Fibroblast of lung (primary cell): ENCODE data around the gene CAAP1. TPM values are rescaled to one million over a fixed set of nuclear protein-coding genes. Genes with fewer than 3 reads are reported as not detected.

ENCODE experiments used
- DNase-seq, 2 donors: peaks; one replicate each; pipeline versions ENCODE4 v3.0.0 to v3.0.0-alpha.2; 2010; ENCODE audit warnings: low read depth in 2 of 2
- H2AFZ ChIP-seq: 2 replicates; pipeline ENCODE4 v1.5.1; 2012; ENCODE audit warnings: low read length, control low read depth, inconsistent platforms
- H3K27ac ChIP-seq: 2 replicates; pipeline ENCODE4 v1.5.1; 2011; ENCODE audit warnings: low read length, control low read depth; ENCODE audit not compliant: insufficient read depth
- H3K27me3 ChIP-seq: 2 replicates; pipeline ENCODE4 v1.5.1; 2011; ENCODE audit warnings: mild to moderate bottlenecking, low read length; ENCODE audit not compliant: control insufficient read depth, insufficient read depth
- H3K36me3 ChIP-seq: 2 replicates; pipeline ENCODE4 v1.5.1; 2011; ENCODE audit warnings: low read length; ENCODE audit not compliant: control insufficient read depth, insufficient read depth
- H3K4me1 ChIP-seq: 2 replicates; pipeline ENCODE4 v1.5.1; 2011; ENCODE audit warnings: low read length; ENCODE audit not compliant: control insufficient read depth, insufficient read depth; ENCODE audit errors: extremely low read depth
- H3K4me2 ChIP-seq: 2 replicates; pipeline ENCODE4 v1.5.1; 2011; ENCODE audit warnings: low read length, control low read depth; ENCODE audit not compliant: insufficient read depth; ENCODE audit errors: extremely low read depth
- H3K4me3 ChIP-seq, 4 experiments: fragments of 200-600 bp in 1 of 4; sonication (generic) in 1 of 4; replicated peaks in 1 of 4; 2 replicates each; pipeline ENCODE4 v1.5.1; 2011 to 2016; ENCODE audit warnings: low read length in 4 of 4, low read depth in 3 of 4, mild to moderate bottlenecking in 3 of 4, control low read depth in 2 of 4, inconsistent platforms in 1 of 4, mixed read lengths in 1 of 4; ENCODE audit not compliant: insufficient read depth in 1 of 4; ENCODE audit errors: control extremely low read depth in 1 of 4
- H3K79me2 ChIP-seq: 2 replicates; pipeline ENCODE4 v1.5.1; 2012; ENCODE audit warnings: mild to moderate bottlenecking, low read length, inconsistent platforms; ENCODE audit not compliant: control insufficient read depth, insufficient read depth
- H3K9ac ChIP-seq: 2 replicates; pipeline ENCODE4 v1.5.1; 2011; ENCODE audit warnings: mild to moderate bottlenecking, low read length, control low read depth; ENCODE audit not compliant: insufficient read depth
- H3K9me3 ChIP-seq: 2 replicates; pipeline ENCODE4 v1.5.1; 2012; ENCODE audit warnings: low read depth, low read length; ENCODE audit not compliant: control insufficient read depth, insufficient read depth
- H4K20me1 ChIP-seq: 2 replicates; pipeline ENCODE4 v1.5.1; 2011; ENCODE audit warnings: low read length; ENCODE audit not compliant: control insufficient read depth, insufficient read depth; ENCODE audit errors: extremely low read depth
- CTCF ChIP-seq, 2 donors: IDR thresholded peaks in 1 of 2; conservative IDR thresholded peaks in 1 of 2; 1 replicate in 1 of 2; 2 replicates in 1 of 2; pipeline ENCODE4 v1.5.1; 2011 to 2012; ENCODE audit warnings: low read length in 2 of 2, control low read depth in 1 of 2, inconsistent platforms in 1 of 2, low read depth in 1 of 2, mild to moderate bottlenecking in 1 of 2
- EZH2 ChIP-seq: IDR thresholded peaks from 2 replicates; pipeline ENCODE4 v1.5.1; 2012; ENCODE audit warnings: low read length, control low read depth, mild to moderate bottlenecking; ENCODE audit errors: missing control alignments
- polyA minus RNA-seq: library from RNA; depleted of rRNA, polyadenylated mRNA; stranded (reverse); fragments of >200 nt; gene quantifications from 2 replicates; pipeline ENCODE4 v1.2.3, GENCODE V29; 2011; ENCODE audit warnings: low replicate concordance
- polyA plus RNA-seq, 2 donors: library from polyadenylated mRNA; depleted of rRNA in 1 of 2; stranded (reverse) in 1 of 2; unstranded in 1 of 2; fragments of >200 nt; gene quantifications; 2 replicates each; pipeline ENCODE4 v1.2.1, GENCODE V29; 2011 to 2012; ENCODE audit warnings: missing spikeins in 1 of 2
- total RNA-seq: library from RNA; depleted of rRNA; stranded (reverse); fragments of >200 nt; gene quantifications from 2 replicates; pipeline ENCODE4 v1.2.1, GENCODE V29; 2014

The CAAP1 gene
- 14.4 and 15.9 TPM in 2 replicates for total RNA-seq
- polyA plus RNA-seq: 13.9 and 14.1 TPM in 2 replicates
- polyA plus RNA-seq (2012): 10.8 and 11.0 TPM in 2 replicates
- 1.3 and 1.4 TPM in 2 replicates for polyA minus RNA-seq

GRCh38 chr9:26892251-26893029 is at the start of gene CAAP1:
CAAP1 (minus strand) TSS chr9:26892802; CDS start chr9:26892715, 87 bp downstream.
- peak; percentile 92 for DNase-seq
- Histone ChIP-seq H3K4me3 (peak within 1 kb of the TSS; percentile 94 to 98 (median 96)), H3K27me3 (no peaks in the 10 kb centered on the region), H3K36me3 (no peaks in the 10 kb centered on the region), H3K27ac (peak within 1 kb of the TSS; percentile 98), H3K79me2 (peaks cover 35% of the 10 kb centered on the region), H2AFZ (peak within 1 kb of the TSS; percentile 96), H3K9me3 (no peaks in the 10 kb centered on the region), H3K4me1 (no peaks in the 10 kb centered on the region), H4K20me1 (no peaks in the 10 kb centered on the region), H3K4me2 (peak within 1 kb of the TSS; percentile 93), H3K9ac (peak within 1 kb of the TSS; percentile 95)
- TF ChIP-seq CTCF (conservative IDR thresholded peaks at IDR 0.05 in 1 of 2, IDR thresholded peaks at IDR 0.05 in 1 of 2; ENCODE audit: low read depth in 1 of 2, low read length in 2 of 2) (peak; percentile 28 to 40), EZH2 (no peak)

GRCh38 chr9:26940779-26941178 is 48.2 kb upstream of the CAAP1 start:
- no peaks in the 10 kb centered on the region for H3K36me3 ChIP-seq
- no peaks in the 10 kb centered on the region for H3K9me3 ChIP-seq
- no peak for TF ChIP-seq CTCF (conservative IDR thresholded peaks at IDR 0.05 in 1 of 2, IDR thresholded peaks at IDR 0.05 in 1 of 2; ENCODE audit: low read depth in 1 of 2, low read length in 2 of 2)
- no peak for TF ChIP-seq EZH2
- H3K79me2 ChIP-seq: peaks cover 95% of the 10 kb centered on the region
- H2AFZ ChIP-seq: no peak overlapping the region
- no peak overlapping the region for H3K4me3 ChIP-seq
- no peak overlapping the region for H3K9ac ChIP-seq
- H3K27ac ChIP-seq: no peak overlapping the region
- DNase-seq: no peak
- no peaks in the 10 kb centered on the region for H4K20me1 ChIP-seq
- H3K4me2 ChIP-seq: no peak overlapping the region
- H3K4me1 ChIP-seq: no peaks in the 10 kb centered on the region
- no peaks in the 10 kb centered on the region for H3K27me3 ChIP-seq

- peaks cover 93% of the 10 kb centered on the region for H3K79me2 ChIP-seq
- peak in 1 of 2 donors; percentile 10 for DNase-seq
- no peak overlapping the region for H3K4me2 ChIP-seq
- no peak overlapping the region for H3K4me3 ChIP-seq
- H3K27me3 ChIP-seq: no peaks in the 10 kb centered on the region
- H3K9ac ChIP-seq: no peak overlapping the region
- no peaks in the 10 kb centered on the region for H3K4me1 ChIP-seq
- no peaks in the 10 kb centered on the region for H3K9me3 ChIP-seq
- no peak overlapping the region for H3K27ac ChIP-seq
- no peaks in the 10 kb centered on the region for H3K36me3 ChIP-seq
- no peak overlapping the region for H2AFZ ChIP-seq
- H4K20me1 ChIP-seq: no peaks in the 10 kb centered on the region
- no peak for TF ChIP-seq EZH2
- no peak for TF ChIP-seq CTCF (conservative IDR thresholded peaks at IDR 0.05 in 1 of 2, IDR thresholded peaks at IDR 0.05 in 1 of 2; ENCODE audit: low read depth in 1 of 2, low read length in 2 of 2)
These were observed 47.5 kb upstream of the CAAP1 start for GRCh38 chr9:26939955-26940711.
